ENCODE data around the gene TRAPPC12.

Gene TRAPPC12

DNA sequence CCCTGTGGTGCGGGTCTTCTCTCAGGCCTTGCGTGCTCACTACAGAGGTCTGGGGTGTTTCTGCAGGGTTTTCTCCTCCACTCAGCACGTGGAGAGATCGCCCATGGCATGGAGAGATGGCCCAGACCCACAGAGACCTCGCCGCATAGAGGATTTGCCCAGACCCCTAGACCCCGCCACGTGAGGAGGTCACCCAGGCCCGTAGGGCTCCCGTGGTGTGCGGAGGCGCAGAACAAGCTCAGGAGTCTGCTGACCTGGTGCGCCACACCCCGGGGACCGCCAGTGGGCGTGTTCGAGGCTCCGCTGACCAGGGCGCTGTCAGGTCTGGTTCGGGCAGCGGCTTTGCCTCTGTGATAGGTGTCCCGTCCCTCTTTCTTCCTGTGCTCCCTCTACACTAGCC, 75.3 kb downstream of the TRAPPC12 start:
- H3K4me1 ChIP-seq (ENCODE audit: control insufficient read depth, low read length): no peaks in the 10 kb centered on the region
- H3K9me2 ChIP-seq (replicated peaks; ENCODE audit: control insufficient read depth, low read length): no peaks in the 10 kb centered on the region
- no peak overlapping the region for H3K4me3 ChIP-seq (ENCODE audit: low read length)
- H4K20me1 ChIP-seq (ENCODE audit: control insufficient read depth, insufficient read depth, low read depth, low read length): no peaks in the 10 kb centered on the region
- H3K4me2 ChIP-seq (ENCODE audit: low read length): no peak overlapping the region
- no peaks in the 10 kb centered on the region for H3K9me3 ChIP-seq (ENCODE audit: control insufficient read depth, insufficient read depth, low read length)
- H3K27ac ChIP-seq (ENCODE audit: low read depth, low read length): no peak overlapping the region
- no peak for TF ChIP-seq CTCF (IDR thresholded peaks at IDR 0.05; ENCODE audit: low read depth, low read length, poor library complexity, severe bottlenecking)
- TF ChIP-seq EZH2phosphoT487 (IDR thresholded peaks at IDR 0.05; ENCODE audit: borderline replicate concordance, low read length): no peak
- peaks cover 6% of the 10 kb centered on the region; the same call in 1 of the 2 replicates for H3K36me3 ChIP-seq (ENCODE audit: control insufficient read depth, low read length)
- no peaks in the 10 kb centered on the region for H3K79me2 ChIP-seq (ENCODE audit: control insufficient read depth, low read length)
- H3K27me3 ChIP-seq (ENCODE audit: control insufficient read depth, low read length): no peaks in the 10 kb centered on the region
- H3F3A ChIP-seq (ENCODE audit: control insufficient read depth, insufficient read depth): no peaks in the 10 kb centered on the region

DNA sequence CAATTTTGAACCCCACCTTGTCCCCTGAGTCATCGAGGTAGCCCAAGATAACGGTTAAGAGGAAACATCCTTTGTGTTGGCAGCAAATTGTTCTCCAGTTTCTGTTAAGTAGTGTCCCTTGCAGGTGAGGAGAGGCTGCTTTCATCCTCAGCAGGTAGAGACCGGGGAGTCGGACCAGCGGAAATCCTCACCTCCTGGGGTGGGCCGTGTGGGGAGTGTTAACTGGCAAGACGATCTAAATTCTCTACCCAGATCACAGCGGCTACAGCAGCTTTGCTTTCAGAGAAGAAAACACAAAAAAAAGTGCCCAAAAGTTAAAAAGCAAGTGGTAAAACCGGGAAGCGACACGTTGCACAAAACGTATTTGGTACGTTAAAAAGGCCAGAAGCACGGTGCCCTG, 76.6 kb downstream of the TRAPPC12 start:
- no peaks in the 10 kb centered on the region for H4K20me1 ChIP-seq (ENCODE audit: control insufficient read depth, insufficient read depth, low read depth, low read length)
- H3K4me3 ChIP-seq (ENCODE audit: low read length): no peak overlapping the region
- H3K4me2 ChIP-seq (ENCODE audit: low read length): no peak overlapping the region
- no peaks in the 10 kb centered on the region for H3K9me2 ChIP-seq (replicated peaks; ENCODE audit: control insufficient read depth, low read length)
- no peaks in the 10 kb centered on the region for H3K27me3 ChIP-seq (ENCODE audit: control insufficient read depth, low read length)
- peaks cover 2% of the 10 kb centered on the region; the same call in 1 of the 2 replicates for H3F3A ChIP-seq (ENCODE audit: control insufficient read depth, insufficient read depth)
- peaks cover 6% of the 10 kb centered on the region; the same call in 1 of the 2 replicates for H3K36me3 ChIP-seq (ENCODE audit: control insufficient read depth, low read length)
- H3K79me2 ChIP-seq (ENCODE audit: control insufficient read depth, low read length): no peaks in the 10 kb centered on the region
- no peak for TF ChIP-seq CTCF (IDR thresholded peaks at IDR 0.05; ENCODE audit: low read depth, low read length, poor library complexity, severe bottlenecking)
- no peak for TF ChIP-seq EZH2phosphoT487 (IDR thresholded peaks at IDR 0.05; ENCODE audit: borderline replicate concordance, low read length)
- peaks cover 3% of the 10 kb centered on the region for H3K4me1 ChIP-seq (ENCODE audit: control insufficient read depth, low read length)
- no peak overlapping the region for H3K27ac ChIP-seq (ENCODE audit: low read depth, low read length)
- H3K9me3 ChIP-seq (ENCODE audit: control insufficient read depth, insufficient read depth, low read length): no peaks in the 10 kb centered on the region

DNA sequence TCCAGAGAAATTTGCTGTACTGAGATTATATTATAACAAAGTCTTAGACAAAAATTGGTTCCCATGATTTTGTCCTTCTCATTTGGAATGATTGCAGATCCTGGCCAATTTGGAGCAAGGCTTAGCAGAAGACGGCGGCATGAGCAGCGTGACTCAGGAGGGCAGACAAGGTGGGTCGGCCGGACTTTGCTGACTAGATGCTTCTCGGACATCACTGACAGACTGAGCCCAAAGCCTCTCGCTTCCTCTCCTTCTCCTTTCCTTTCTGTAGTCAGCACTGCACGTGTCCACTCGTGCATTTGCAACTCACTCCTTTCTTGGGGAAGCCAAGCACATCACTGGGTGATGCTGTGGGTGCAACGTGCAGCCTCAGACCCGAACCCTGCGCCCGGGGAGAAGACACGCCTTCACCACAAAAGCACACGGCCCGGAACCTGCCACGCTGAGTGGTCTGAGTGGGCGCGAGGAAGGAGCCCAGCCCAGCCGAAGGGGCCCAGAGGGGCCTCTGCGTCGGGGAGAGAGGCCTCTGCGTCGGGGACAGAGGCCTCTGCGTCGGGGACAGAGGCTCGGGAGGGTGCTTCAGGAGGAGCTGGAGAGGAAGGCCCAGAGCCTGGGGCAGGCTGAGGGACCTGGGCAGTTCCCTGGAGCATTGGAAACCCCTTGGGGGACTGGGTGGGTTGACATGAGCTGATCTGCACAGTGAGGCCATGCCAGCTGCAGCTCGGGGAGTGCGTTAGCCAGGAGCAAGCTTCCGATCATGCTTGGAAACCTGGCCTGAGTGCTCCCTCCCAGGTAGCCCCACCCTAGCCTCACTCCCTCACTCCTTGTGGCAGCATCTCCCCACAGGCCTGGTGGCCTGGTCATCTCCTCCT, 78.3 kb downstream of the TRAPPC12 start:
- Histone ChIP-seq H3K27ac (ENCODE audit: low read depth, low read length) (no peak overlapping the region), H4K20me1 (ENCODE audit: control insufficient read depth, insufficient read depth, low read depth, low read length) (peaks cover 2% of the 10 kb centered on the region; the same call in 1 of the 2 replicates), H3K4me2 (ENCODE audit: low read length) (no peak overlapping the region), H3K4me1 (ENCODE audit: control insufficient read depth, low read length) (peaks cover 20% of the 10 kb centered on the region), H3F3A (ENCODE audit: control insufficient read depth, insufficient read depth) (peaks cover 4% of the 10 kb centered on the region; the same call in 1 of the 2 replicates), H3K36me3 (ENCODE audit: control insufficient read depth, low read length) (peaks cover 9% of the 10 kb centered on the region), H3K4me3 (ENCODE audit: low read length) (no peak overlapping the region), H3K27me3 (ENCODE audit: control insufficient read depth, low read length) (no peaks in the 10 kb centered on the region), H3K9me2 (replicated peaks; ENCODE audit: control insufficient read depth, low read length) (no peaks in the 10 kb centered on the region), H3K9me3 (ENCODE audit: control insufficient read depth, insufficient read depth, low read length) (no peaks in the 10 kb centered on the region), H3K79me2 (ENCODE audit: control insufficient read depth, low read length) (no peaks in the 10 kb centered on the region)
- no peak for TF ChIP-seq EZH2phosphoT487 (IDR thresholded peaks at IDR 0.05; ENCODE audit: borderline replicate concordance, low read length)
- no peak for TF ChIP-seq CTCF (IDR thresholded peaks at IDR 0.05; ENCODE audit: low read depth, low read length, poor library complexity, severe bottlenecking)
